PC-9 (cell line): ENCODE measurements around the gene MCMBP. TPM values are rescaled to one million over a fixed set of nuclear protein-coding genes. Genes with fewer than 3 reads are reported as not detected.

Experiments used
- BruUV-seq: library from RNA; stranded (reverse); fragments of 400-500 nt; replicated peaks from 2 replicates; lab custom pipeline; 2021; lab: Mats Ljungman, UMichigan
- CTCF ChIA-PET: fragments of 300-600 bp; sonication (Branson Sonifier 250); formaldehyde crosslinking; loops from one replicate; lab custom pipeline; 2022; ENCODE audit warnings: antibody characterized with exemption; lab: Charles Lee
- POLR2A ChIA-PET: fragments of 300-600 bp; sonication (Branson Sonifier 250); formaldehyde crosslinking; loops from one replicate; lab custom pipeline; 2022; ENCODE audit warnings: antibody characterized with exemption; ENCODE audit not compliant: unreplicated experiment; lab: Charles Lee
- DNase-seq, 2 experiments: peaks; one replicate each; pipeline versions ENCODE4 v3.0.0 to v3.0.0-alpha.2; 2015 to 2022; ENCODE audit warnings: mixed read lengths in 1 of 2
- H2AFZ ChIP-seq: fragments of 200-600 bp; sonication (generic); 2 replicates; pipeline ENCODE4 v1.8.1; 2017; ENCODE audit warnings: antibody characterized with exemption
- H3F3A ChIP-seq: fragments of 200-600 bp; sonication (generic); 2 replicates; pipeline ENCODE4 v1.8.1; 2017; ENCODE audit warnings: antibody characterized with exemption, mild to moderate bottlenecking, low read depth; ENCODE audit not compliant: insufficient read depth
- H3K27ac ChIP-seq: fragments of 200-600 bp; sonication (generic); 2 replicates; pipeline ENCODE4 v1.6.1; 2016; ENCODE audit warnings: mixed run types
- H3K27me3 ChIP-seq: fragments of 200-600 bp; sonication (generic); 2 replicates; pipeline ENCODE4 v1.6.1; 2016; ENCODE audit warnings: low read depth, mixed run types; ENCODE audit not compliant: insufficient read depth
- H3K36me3 ChIP-seq: fragments of 200-600 bp; sonication (generic); 2 replicates; pipeline ENCODE4 v1.6.1; 2016; ENCODE audit warnings: low read depth, mixed run types
- H3K4me1 ChIP-seq: fragments of 200-600 bp; sonication (generic); replicated peaks from 2 replicates; pipeline ENCODE4 v1.6.1; 2016; ENCODE audit warnings: mixed run types; ENCODE audit not compliant: insufficient read depth
- H3K4me2 ChIP-seq: fragments of 200-600 bp; sonication (generic); 2 replicates; pipeline ENCODE4 v1.6.1; 2017; ENCODE audit warnings: mixed run types
- H3K4me3 ChIP-seq: fragments of 200-600 bp; sonication (generic); 2 replicates; pipeline ENCODE4 v1.6.1; 2016; ENCODE audit warnings: mixed run types
- H3K79me2 ChIP-seq: fragments of 200-600 bp; sonication (generic); 2 replicates; pipeline ENCODE4 v1.6.1; 2017; ENCODE audit warnings: low read depth, mixed run types
- H3K9me2 ChIP-seq: fragments of 200-600 bp; sonication (generic); 2 replicates; pipeline ENCODE4 v1.8.1; 2017; ENCODE audit warnings: mild to moderate bottlenecking; ENCODE audit not compliant: insufficient read depth
- H3K9me3 ChIP-seq: fragments of 200-600 bp; sonication (generic); 2 replicates; pipeline ENCODE4 v1.8.1; 2016; ENCODE audit warnings: low read depth; ENCODE audit not compliant: insufficient read depth
- H4K20me1 ChIP-seq: fragments of 200-600 bp; sonication (generic); 2 replicates; pipeline ENCODE4 v1.8.1; 2017; ENCODE audit not compliant: insufficient read depth
- EZH2 ChIP-seq: fragments of 200-600 bp; sonication (generic); IDR thresholded peaks from 2 replicates; pipeline ENCODE4 v1.8.0; 2017; ENCODE audit warnings: antibody characterized with exemption, low read depth
- intact Hi-C: fragments of 100-400 bp; cut with micrococcal nuclease; formaldehyde crosslinking; loops from one replicate; pipeline ENCODE4 v1.10.0; 2022; ENCODE audit not compliant: unreplicated experiment
- total RNA-seq: library from RNA; stranded (reverse); gene quantifications from 2 replicates; pipeline ENCODE4 v1.2.3, GENCODE V29; 2021
- TF ChIP-seq, protein P1 (sequence below): fragments of 200-600 bp; sonication (generic); conservative IDR thresholded peaks from 2 replicates; pipeline ENCODE4 v1.6.1; 2017; ENCODE audit warnings: mixed run types, antibody characterized with exemption, mild to moderate bottlenecking, moderate library complexity

The MCMBP gene
- total RNA-seq, 1 experiment from 2014 or later: 36.7 TPM

DNA sequence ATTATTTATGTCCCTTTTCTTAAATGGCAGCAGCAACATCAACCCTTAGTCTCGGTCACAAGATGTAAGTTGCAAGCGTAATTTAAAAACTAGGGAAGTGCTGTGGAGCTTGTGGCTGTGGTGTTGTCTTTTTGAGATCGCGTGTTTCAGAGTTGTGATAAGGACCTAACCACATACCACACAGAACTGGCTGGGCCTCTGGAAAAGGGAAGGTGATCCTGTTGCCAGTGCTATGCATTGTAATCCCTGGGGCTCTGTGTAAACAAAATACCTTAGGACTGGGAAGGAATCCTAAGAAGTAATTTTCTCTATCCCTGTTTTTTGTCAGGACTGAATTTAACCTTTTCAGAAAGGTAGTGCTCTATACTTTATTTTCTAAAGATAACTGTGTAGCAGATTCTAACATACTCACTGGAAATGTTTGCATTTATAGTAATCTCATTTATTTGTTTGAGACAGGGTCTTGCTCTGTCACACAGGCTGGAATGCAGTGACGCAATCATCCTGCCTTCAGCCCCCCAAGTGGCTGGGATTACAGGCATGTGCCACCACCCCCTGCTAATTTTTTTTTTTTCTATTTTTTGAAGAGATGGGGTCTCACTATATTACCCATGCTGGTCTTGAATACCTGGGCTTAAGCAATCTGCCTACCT, 86.4 kb downstream of the MCMBP start:
- ChIA-PET CTCF (no interaction called here), POLR2A (interaction anchor here (0.7 kb wide), 1 partner anchor 12 kb away, joined by 4 read pairs; no protein-coding TSS in a partner anchor)
- peak in 1 of 2 experiments; percentile 23 for DNase-seq
- no peaks in the 10 kb centered on the region for H3K9me3 ChIP-seq
- H3K9me2 ChIP-seq: no peaks in the 10 kb centered on the region
- H3K36me3 ChIP-seq: no peaks in the 10 kb centered on the region
- H3K27ac ChIP-seq: no peak overlapping the region
- H2AFZ ChIP-seq: no peak overlapping the region
- H3K4me1 ChIP-seq: no peaks in the 10 kb centered on the region
- TF ChIP-seq, protein P1, sequence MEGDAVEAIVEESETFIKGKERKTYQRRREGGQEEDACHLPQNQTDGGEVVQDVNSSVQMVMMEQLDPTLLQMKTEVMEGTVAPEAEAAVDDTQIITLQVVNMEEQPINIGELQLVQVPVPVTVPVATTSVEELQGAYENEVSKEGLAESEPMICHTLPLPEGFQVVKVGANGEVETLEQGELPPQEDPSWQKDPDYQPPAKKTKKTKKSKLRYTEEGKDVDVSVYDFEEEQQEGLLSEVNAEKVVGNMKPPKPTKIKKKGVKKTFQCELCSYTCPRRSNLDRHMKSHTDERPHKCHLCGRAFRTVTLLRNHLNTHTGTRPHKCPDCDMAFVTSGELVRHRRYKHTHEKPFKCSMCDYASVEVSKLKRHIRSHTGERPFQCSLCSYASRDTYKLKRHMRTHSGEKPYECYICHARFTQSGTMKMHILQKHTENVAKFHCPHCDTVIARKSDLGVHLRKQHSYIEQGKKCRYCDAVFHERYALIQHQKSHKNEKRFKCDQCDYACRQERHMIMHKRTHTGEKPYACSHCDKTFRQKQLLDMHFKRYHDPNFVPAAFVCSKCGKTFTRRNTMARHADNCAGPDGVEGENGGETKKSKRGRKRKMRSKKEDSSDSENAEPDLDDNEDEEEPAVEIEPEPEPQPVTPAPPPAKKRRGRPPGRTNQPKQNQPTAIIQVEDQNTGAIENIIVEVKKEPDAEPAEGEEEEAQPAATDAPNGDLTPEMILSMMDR: no peak
- no peak for TF ChIP-seq EZH2
- H3K79me2 ChIP-seq: no peaks in the 10 kb centered on the region
- no peaks in the 10 kb centered on the region for H3K27me3 ChIP-seq
- BruUV-seq: no TSS peak
- no peaks in the 10 kb centered on the region for H4K20me1 ChIP-seq
- intact Hi-C loops: no loop called here
- no peak overlapping the region for H3K4me2 ChIP-seq
- no peak overlapping the region for H3K4me3 ChIP-seq
- no peaks in the 10 kb centered on the region for H3F3A ChIP-seq

GRCh38 chr10:119784340-119785067, 88.1 kb downstream of the MCMBP start:
- no TSS peak for BruUV-seq
- no peaks in the 10 kb centered on the region for H3K9me3 ChIP-seq
- H3K27ac ChIP-seq: no peak overlapping the region
- H3F3A ChIP-seq: no peaks in the 10 kb centered on the region
- intact Hi-C loops: no loop called here
- no peak for TF ChIP-seq EZH2
- TF ChIP-seq, protein P1: no peak
- POLR2A ChIA-PET: no interaction called here
- H3K4me1 ChIP-seq: no peaks in the 10 kb centered on the region
- no peak overlapping the region for H3K4me2 ChIP-seq
- H3K9me2 ChIP-seq: no peaks in the 10 kb centered on the region
- H3K79me2 ChIP-seq: no peaks in the 10 kb centered on the region
- no peaks in the 10 kb centered on the region for H4K20me1 ChIP-seq
- no peak for DNase-seq
- no peak overlapping the region for H3K4me3 ChIP-seq
- H3K27me3 ChIP-seq: no peaks in the 10 kb centered on the region
- no peaks in the 10 kb centered on the region for H3K36me3 ChIP-seq
- H2AFZ ChIP-seq: no peak overlapping the region
- CTCF ChIA-PET: no interaction called here

GRCh38 chr10:119783665-119784027, 89.0 kb downstream of the MCMBP start:
- Histone ChIP-seq H3K4me1 (no peaks in the 10 kb centered on the region), H3K79me2 (no peaks in the 10 kb centered on the region), H3F3A (no peaks in the 10 kb centered on the region), H2AFZ (no peak overlapping the region), H3K4me3 (no peak overlapping the region), H3K9me2 (no peaks in the 10 kb centered on the region), H3K9me3 (no peaks in the 10 kb centered on the region), H4K20me1 (no peaks in the 10 kb centered on the region), H3K4me2 (no peak overlapping the region), H3K27me3 (no peaks in the 10 kb centered on the region), H3K36me3 (no peaks in the 10 kb centered on the region), H3K27ac (no peak overlapping the region)
- no TSS peak for BruUV-seq
- POLR2A ChIA-PET: no interaction called here
- TF ChIP-seq, protein P1: no peak
- TF ChIP-seq EZH2: no peak
- DNase-seq: no peak
- CTCF ChIA-PET: interaction anchor here (0.6 kb wide), 1 partner anchor 465 kb away, joined by 3 read pairs; no protein-coding TSS in a partner anchor
- intact Hi-C loops: no loop called here
